IMR-90 (cell line): Measurements from ENCODE around the gene HOMEZ. TPM values are rescaled to one million over a fixed set of nuclear protein-coding genes. Genes with fewer than 3 reads are reported as not detected.

Experiments used
- ATAC-seq: fragments of 200-7000 bp; cut with Tn5 transposase; 2 replicates; pipeline ENCODE4 v1.9.1; 2020; ENCODE audit warnings: low read depth, mild to moderate bottlenecking, moderate library complexity
- BruUV-seq: library from RNA; stranded (reverse); fragments of 400-500 nt; replicated peaks from 2 replicates; lab custom pipeline; 2021; lab: Mats Ljungman, UMichigan
- CTCF ChIA-PET: fragments of 300-600 bp; formaldehyde crosslinking; extraction: SDS; loops from one replicate; lab custom pipeline; 2021; ENCODE audit warnings: antibody characterized with exemption; lab: Yijun Ruan, JAX
- POLR2A ChIA-PET: fragments of 300-600 bp; sonication (Branson Sonifier 250); formaldehyde crosslinking; loops from one replicate; lab custom pipeline; 2022; ENCODE audit warnings: antibody characterized with exemption; ENCODE audit not compliant: unreplicated experiment; lab: Charles Lee
- DNase-seq: peaks from one replicate; pipeline ENCODE4 v3.0.0; 2013
- H2AFZ ChIP-seq: replicated peaks from 2 replicates; pipeline ENCODE3; 2013; ENCODE audit warnings: low read length, mild to moderate bottlenecking; ENCODE audit not compliant: poor library complexity
- H2AK5ac ChIP-seq: 2 replicates; pipeline ENCODE4 v1.6.1; 2013; ENCODE audit warnings: low read depth, low read length, inconsistent platforms
- H2AK9ac ChIP-seq: replicated peaks from 2 replicates; pipeline ENCODE3; 2013; ENCODE audit warnings: mild to moderate bottlenecking, low read depth, low read length, moderate library complexity; ENCODE audit not compliant: poor library complexity
- H2BK120ac ChIP-seq: 2 replicates; pipeline ENCODE4 v1.6.1; 2013; ENCODE audit warnings: low read depth, low read length, inconsistent platforms
- H2BK15ac ChIP-seq: 3 replicates; pipeline ENCODE4 v1.6.1; 2013; ENCODE audit warnings: low read depth, low read length, inconsistent platforms
- H2BK20ac ChIP-seq: 2 replicates; pipeline ENCODE4 v1.6.1; 2013; ENCODE audit warnings: low read depth, mild to moderate bottlenecking, inconsistent platforms, low read length, moderate library complexity
- H2BK5ac ChIP-seq: 2 replicates; pipeline ENCODE4 v1.6.1; 2013; ENCODE audit warnings: mild to moderate bottlenecking, low read depth, low read length, inconsistent platforms; ENCODE audit not compliant: poor library complexity, severe bottlenecking
- H3K14ac ChIP-seq: replicated peaks from 2 replicates; pipeline ENCODE4 v1.6.1; 2013; ENCODE audit warnings: low read depth, low read length, inconsistent platforms
- H3K18ac ChIP-seq: 2 replicates; pipeline ENCODE4 v1.6.1; 2013; ENCODE audit warnings: low read depth, low read length, control low read depth
- H3K23ac ChIP-seq: 2 replicates; pipeline ENCODE4 v1.6.1; 2013; ENCODE audit warnings: low read depth, low read length, inconsistent platforms
- H3K27ac ChIP-seq: 2 replicates; pipeline ENCODE4 v1.5.1; 2013; ENCODE audit warnings: mild to moderate bottlenecking, control low read depth, low read length; ENCODE audit not compliant: insufficient read depth
- H3K27me3 ChIP-seq: 2 replicates; pipeline ENCODE4 v1.6.1; 2013; ENCODE audit warnings: low read length; ENCODE audit not compliant: control insufficient read depth, insufficient read depth
- H3K36me3 ChIP-seq: 2 replicates; pipeline ENCODE4 v1.6.1; 2013; ENCODE audit warnings: low read length, mixed read lengths; ENCODE audit not compliant: control insufficient read depth, insufficient read depth
- H3K4ac ChIP-seq: 2 replicates; pipeline ENCODE4 v1.6.1; 2013; ENCODE audit warnings: low read depth, low read length, inconsistent platforms
- H3K4me1 ChIP-seq: 2 replicates; pipeline ENCODE4 v1.6.1; 2013; ENCODE audit warnings: low read length, mixed read lengths; ENCODE audit not compliant: control insufficient read depth, insufficient read depth
- H3K4me2 ChIP-seq: 2 replicates; pipeline ENCODE4 v1.6.1; 2013; ENCODE audit warnings: low read depth, mild to moderate bottlenecking, control low read depth, low read length, moderate library complexity
- H3K4me3 ChIP-seq: 2 replicates; pipeline ENCODE4 v1.5.1; 2013; ENCODE audit warnings: low read depth, mild to moderate bottlenecking, control low read depth, low read length, moderate library complexity; ENCODE audit not compliant: insufficient read depth
- H3K56ac ChIP-seq: 2 replicates; pipeline ENCODE4 v1.6.1; 2013; ENCODE audit warnings: low read length, inconsistent platforms; ENCODE audit not compliant: insufficient read depth; ENCODE audit errors: extremely low read depth
- H3K79me1 ChIP-seq, 2 experiments: 2 replicates each; pipeline ENCODE4 v1.6.1; 2013; ENCODE audit warnings: low read length in 2 of 2, inconsistent platforms in 1 of 2, low read depth in 1 of 2
- H3K9ac ChIP-seq: 2 replicates; pipeline ENCODE4 v1.6.1; 2013; ENCODE audit warnings: low read depth, low read length, control low read depth
- H3K9me1 ChIP-seq: 2 replicates; pipeline ENCODE4 v1.6.1; 2013; ENCODE audit warnings: low read length, inconsistent platforms; ENCODE audit not compliant: insufficient read depth
- H3K9me3 ChIP-seq: 2 replicates; pipeline ENCODE4 v1.6.1; 2013; ENCODE audit warnings: low read length; ENCODE audit not compliant: control insufficient read depth, insufficient read depth
- H4K20me1 ChIP-seq: 2 replicates; pipeline ENCODE4 v1.6.1; 2013; ENCODE audit warnings: low read length, inconsistent platforms; ENCODE audit not compliant: insufficient read depth
- H4K5ac ChIP-seq: 2 replicates; pipeline ENCODE4 v1.6.1; 2013; ENCODE audit warnings: mild to moderate bottlenecking, low read depth, low read length, control low read depth
- H4K8ac ChIP-seq, 2 experiments: 2 replicates each; pipeline ENCODE4 v1.6.1; 2013; ENCODE audit warnings: low read depth in 2 of 2, low read length in 2 of 2, control low read depth in 1 of 2, inconsistent platforms in 1 of 2
- H4K91ac ChIP-seq: 2 replicates; pipeline ENCODE4 v1.6.1; 2013; ENCODE audit warnings: low read depth, low read length, inconsistent platforms; ENCODE audit not compliant: insufficient read depth
- BHLHE40 ChIP-seq: fragments of 150-350 bp; IDR thresholded peaks from 2 replicates; pipeline ENCODE4 v1.6.1; 2016; ENCODE audit warnings: mild to moderate bottlenecking, low read depth, low read length
- CEBPB ChIP-seq: IDR thresholded peaks from 2 replicates; pipeline ENCODE4 v1.6.1; 2012; ENCODE audit warnings: low read depth, low read length, improper control_type of control experiment
- CHD1 ChIP-seq: IDR thresholded peaks from 2 replicates; pipeline ENCODE4 v1.6.1; 2012; ENCODE audit warnings: low read depth, low read length, improper control_type of control experiment
- CTCF ChIP-seq: conservative IDR thresholded peaks from 2 replicates; pipeline ENCODE4 v1.5.1; 2012; ENCODE audit warnings: mild to moderate bottlenecking, low read depth, low read length, improper control_type of control experiment
- MAFK ChIP-seq: IDR thresholded peaks from 2 replicates; pipeline ENCODE4 v1.6.1; 2012; ENCODE audit warnings: low read depth, low read length, improper control_type of control experiment
- MXI1 ChIP-seq: IDR thresholded peaks from 2 replicates; pipeline ENCODE4 v1.6.1; 2012; ENCODE audit warnings: low read depth, mild to moderate bottlenecking, low read length, moderate library complexity, borderline replicate concordance
- NFE2L2 ChIP-seq: fragments of 150-350 bp; IDR thresholded peaks from 2 replicates; pipeline ENCODE4 v1.6.1; 2016; ENCODE audit warnings: low read depth, mild to moderate bottlenecking, low read length
- RCOR1 ChIP-seq: IDR thresholded peaks from 2 replicates; pipeline ENCODE4 v1.6.1; 2012; ENCODE audit warnings: mild to moderate bottlenecking, low read length, improper control_type of control experiment; ENCODE audit not compliant: insufficient replicate concordance
- RFX5 ChIP-seq: IDR thresholded peaks from 2 replicates; pipeline ENCODE4 v1.8.0; 2012; ENCODE audit warnings: low read depth, mild to moderate bottlenecking, low read length, moderate library complexity
- USF2 ChIP-seq: fragments of 150-350 bp; IDR thresholded peaks from 2 replicates; pipeline ENCODE4 v1.6.1; 2017; ENCODE audit warnings: mild to moderate bottlenecking, antibody characterized with exemption, low read length, low read depth
- WGBS, 2 experiments: methylation state at CpG; one replicate each; pipeline versions ENCODE4 v1.1.5 to v1.1.7; 2013; ENCODE audit warnings: missing lambda C conversion rate in 2 of 2; ENCODE audit not compliant: insufficient read length in 1 of 2; ENCODE audit errors: extremely low coverage in 2 of 2; 5-methylcytosine and 5-hydroxymethylcytosine counted together
- dilution Hi-C: fragments of 300-500 bp; cut with HindIII; formaldehyde crosslinking; loops from one replicate; pipeline ENCODE4 v1.14.3; 2018; ENCODE audit warnings: low sequenced_read_pairs; ENCODE audit not compliant: unreplicated experiment
- in situ Hi-C: fragments of 300-500 bp; cut with MboI; formaldehyde crosslinking; loops from 3 replicates; pipeline ENCODE4 v1.14.3; 2019; ENCODE audit warnings: low sequenced_read_pairs, inconsistent platforms, mixed read lengths
- intact Hi-C: fragments of 100-400 bp; cut with micrococcal nuclease; formaldehyde crosslinking; loops from 2 replicates; pipeline ENCODE4 v1.10.0; 2022
- polyA plus RNA-seq, 3 experiments: library from polyadenylated mRNA; depleted of rRNA; stranded (reverse); fragments of >200 nt; gene quantifications; 2 replicates each; pipeline ENCODE4 v1.2.3, GENCODE V29; 2012; ENCODE audit warnings: low replicate concordance in 1 of 3
- total RNA-seq: library from RNA; depleted of rRNA; stranded (reverse); fragments of >200 nt; gene quantifications from 2 replicates; pipeline ENCODE4 v1.2.3, GENCODE V29; 2012

HOMEZ gene
- total and polyA plus RNA-seq, 2 of the 4 experiments (the other 2 are of a cell fraction): 7.7 to 9.7 TPM

GRCh38 chr14:23240661-23241060, 45.3 kb downstream of the HOMEZ start:
- CTCF ChIA-PET: no interaction called here
- TF ChIP-seq CHD1: no peak
- TF ChIP-seq RCOR1: no peak
- no peak for TF ChIP-seq CEBPB
- no peak for TF ChIP-seq MXI1
- TF ChIP-seq USF2: no peak
- no peak for TF ChIP-seq CTCF
- TF ChIP-seq RFX5: no peak
- no peak for TF ChIP-seq BHLHE40
- TF ChIP-seq MAFK: no peak
- TF ChIP-seq NFE2L2: no peak
- no TSS peak for BruUV-seq
- no peak overlapping the region for H3K18ac ChIP-seq
- no peak overlapping the region for H2BK5ac ChIP-seq
- WGBS, 2 experiments: 20% methylated on average over 1 of the region's 1 CpG; no CpG with 5 or more reads in 1 of the 2 experiments
- DNase-seq (no peak), ATAC-seq (no peak)
- H3K9me1 ChIP-seq: no peaks in the 10 kb centered on the region
- H4K8ac ChIP-seq: no peak overlapping the region
- dilution Hi-C loops (no loop called here), intact Hi-C loops (no loop called here), in situ Hi-C loops (no loop called here)
- no peak overlapping the region for H2BK20ac ChIP-seq
- no peak overlapping the region for H2BK15ac ChIP-seq
- no peak overlapping the region for H2AFZ ChIP-seq
- H3K23ac ChIP-seq: no peak overlapping the region
- H3K36me3 ChIP-seq: no peaks in the 10 kb centered on the region
- no peaks in the 10 kb centered on the region for H3K9me3 ChIP-seq
- no peak overlapping the region for H3K4me2 ChIP-seq
- POLR2A ChIA-PET: no interaction called here
- no peak overlapping the region for H2AK5ac ChIP-seq
- H3K4me3 ChIP-seq: no peak overlapping the region
- H2BK120ac ChIP-seq: no peak overlapping the region
- no peak overlapping the region for H3K56ac ChIP-seq
- H2AK9ac ChIP-seq: no peak overlapping the region
- H3K27me3 ChIP-seq: peaks cover 3% of the 10 kb centered on the region; the same call in 1 of the 2 replicates
- no peak overlapping the region for H3K14ac ChIP-seq
- H3K4ac ChIP-seq: no peak overlapping the region
- H3K27ac ChIP-seq: no peak overlapping the region
- H3K4me1 ChIP-seq: no peaks in the 10 kb centered on the region; the same call in 1 of the 2 replicates
- no peaks in the 10 kb centered on the region for H4K20me1 ChIP-seq
- no peaks in the 10 kb centered on the region for H3K79me1 ChIP-seq
- no peak overlapping the region for H3K9ac ChIP-seq
- no peak overlapping the region for H4K5ac ChIP-seq
- no peak overlapping the region for H4K91ac ChIP-seq
